GM18861 (cell line): ENCODE measurements around the gene RLF.

Experiments
- ATAC-seq: cut with Tn5 transposase; IDR thresholded peaks from one replicate; pipeline ENCODE4 v1.9.1; 2021; ENCODE audit not compliant: unreplicated experiment

RLF gene

GRCh38 chr1:40268211-40268610 lies 107.0 kb downstream of the RLF start:
- ATAC-seq = no peak

GRCh38 chr1:40270152-40270834 lies 109.1 kb downstream of the RLF start:
- ATAC-seq = no peak

DNA sequence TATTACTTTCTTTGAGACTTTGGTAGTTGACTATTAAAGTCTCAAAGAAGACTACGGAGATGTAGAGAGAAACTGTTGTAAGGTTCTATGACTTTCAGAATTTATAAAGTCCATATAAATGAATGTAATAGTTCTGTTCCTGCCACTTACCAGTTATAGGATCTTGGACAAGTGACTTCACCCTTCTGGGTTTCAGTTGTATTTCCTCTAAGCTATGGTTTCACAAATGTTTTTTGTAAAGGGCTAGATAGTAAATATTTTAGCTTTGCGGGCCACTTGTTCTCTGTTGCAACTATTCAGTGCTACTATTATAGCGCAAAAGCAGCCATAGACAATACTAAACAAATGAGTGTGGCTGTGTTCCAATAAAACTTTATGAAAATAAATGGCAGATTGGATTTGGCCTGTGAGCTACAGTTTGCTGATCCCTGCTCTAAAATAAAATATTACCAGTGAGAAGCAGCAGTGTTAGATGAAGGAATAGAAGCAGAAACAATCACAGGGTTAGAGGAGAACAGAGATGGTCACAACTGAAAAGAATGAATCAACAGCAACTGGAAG lies 111.5 kb downstream of the RLF start:
- ATAC-seq = no peak

GRCh38 chr1:40273547-40274166 lies 112.5 kb downstream of the RLF start:
- ATAC-seq = no peak

GRCh38 chr1:40274331-40274730 lies 113.1 kb downstream of the RLF start:
- no peak for ATAC-seq

GRCh38 chr1:40276122-40276521 lies 114.9 kb downstream of the RLF start:
- no peak for ATAC-seq

GRCh38 chr1:40281853-40282252 lies 120.7 kb downstream of the RLF start:
- ATAC-seq = no peak
